GM18951 (cell line): Measurements from ENCODE around the gene ATF7IP2.
"Not testable (repeated sequence)": the region's sequence is repeated elsewhere in the genome, so short reads cannot be mapped to it uniquely, and the experiment has no call there.

Experiments used
- POLR2A ChIP-seq: IDR thresholded peaks from 4 replicates; pipeline ENCODE4 v1.6.1; 2011; ENCODE audit warnings: mild to moderate bottlenecking; ENCODE audit not compliant: insufficient read length, insufficient read depth; ENCODE audit errors: extremely low read depth
- in situ Hi-C: fragments of 300-500 bp; cut with MboI; formaldehyde crosslinking; loops from one replicate; pipeline ENCODE4 v1.12.0; 2022; ENCODE audit warnings: low sequenced_read_pairs, mixed read lengths, inconsistent platforms; ENCODE audit not compliant: unreplicated experiment

The ATF7IP2 gene

DNA sequence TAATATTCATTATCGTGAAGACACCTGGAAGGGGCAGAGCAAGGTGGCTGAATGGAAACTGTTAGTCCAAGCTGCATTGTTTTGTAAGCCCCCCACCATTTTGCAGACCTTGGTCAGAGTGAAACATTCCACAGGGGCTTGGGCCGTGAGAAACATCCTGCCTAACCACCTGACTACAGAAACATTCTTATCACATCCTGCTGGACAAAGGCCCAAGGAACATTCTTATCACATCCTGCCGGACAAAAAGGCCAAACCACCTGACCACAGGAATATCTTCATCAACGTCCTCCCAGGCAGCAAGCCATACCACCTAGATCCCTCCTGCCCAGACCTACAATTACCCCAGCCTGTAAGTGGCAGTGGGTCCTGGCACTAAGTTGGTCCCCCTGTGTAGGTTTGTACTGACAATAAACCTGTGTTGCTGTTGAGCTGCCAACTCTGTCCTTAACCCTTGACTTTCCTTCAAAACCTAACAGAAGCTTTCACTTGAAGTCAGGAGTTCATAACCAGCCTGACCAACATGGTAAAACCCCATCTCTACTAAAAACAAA lies 19.6 kb downstream of the ATF7IP2 start:
- in situ Hi-C loops: no loop called here
- no peak for TF ChIP-seq POLR2A

DNA sequence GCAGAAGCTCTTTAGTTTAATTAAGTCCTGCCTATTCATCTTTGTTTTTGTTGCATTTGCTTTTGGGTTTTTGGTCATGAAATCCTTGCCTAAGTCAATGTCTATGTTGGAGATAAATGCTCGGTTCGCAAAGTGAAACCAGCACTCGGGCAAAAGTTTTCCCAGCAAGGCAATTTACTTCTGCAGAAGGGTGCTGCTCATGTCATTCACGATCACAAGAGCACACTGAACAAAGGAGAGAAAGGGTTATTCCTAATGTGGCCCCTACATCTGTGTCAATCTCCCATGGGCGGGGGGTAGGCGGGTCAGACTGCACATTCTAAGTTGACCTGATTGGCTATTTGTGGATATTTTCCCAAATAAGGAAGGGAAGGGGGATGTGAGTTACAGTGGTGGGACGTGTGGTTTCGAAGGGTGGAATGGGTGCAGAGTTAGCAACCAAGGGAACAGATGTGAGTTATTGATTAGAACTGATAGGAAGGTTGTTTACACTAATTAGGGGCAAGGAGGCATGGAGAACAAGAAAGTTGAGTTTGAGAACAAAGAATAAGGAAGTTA lies 23.0 kb downstream of the ATF7IP2 start:
- in situ Hi-C loops: no loop called here
- TF ChIP-seq POLR2A: no peak

DNA sequence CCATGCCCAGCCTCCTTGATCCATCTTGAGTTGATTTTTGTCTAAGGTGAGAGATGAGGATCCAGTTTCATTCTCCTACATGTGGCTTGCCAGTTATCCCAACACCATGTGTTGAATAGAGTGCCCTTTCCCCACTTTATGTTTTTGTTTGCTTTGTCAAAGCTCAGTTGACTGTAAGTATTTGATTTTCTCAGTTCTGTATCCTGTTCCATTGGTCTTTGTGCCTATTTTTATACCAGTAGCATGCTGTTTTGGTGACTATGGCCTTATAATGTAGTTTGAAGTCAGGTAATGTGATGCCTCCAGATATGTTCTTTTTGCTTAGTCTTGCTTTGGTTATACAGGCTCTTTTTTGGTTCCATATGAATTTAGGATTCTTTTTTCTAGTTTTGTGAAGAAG lies 23.9 kb downstream of the ATF7IP2 start:
- in situ Hi-C loops: not testable (repeated sequence)

DNA sequence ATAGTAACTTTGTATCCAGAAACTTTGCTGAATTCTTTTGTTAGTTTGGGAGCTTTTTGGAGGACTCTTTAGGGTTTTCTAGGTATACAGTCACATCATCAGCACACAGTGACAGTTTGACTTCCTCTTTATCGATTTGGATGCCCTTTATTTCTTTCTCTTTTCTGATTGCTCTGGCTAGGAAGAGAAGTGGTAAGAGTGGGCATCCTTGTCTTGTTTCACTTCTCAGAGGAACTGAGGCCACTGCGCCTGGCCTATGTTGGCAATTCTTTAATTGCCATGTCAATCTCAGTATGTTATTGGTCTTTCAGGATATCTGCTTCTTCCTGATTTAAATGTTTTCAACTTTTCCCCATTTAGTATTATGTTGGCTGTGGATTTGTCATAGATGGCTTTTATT lies 24.6 kb downstream of the ATF7IP2 start:
- no peak for TF ChIP-seq POLR2A
- in situ Hi-C loops: no loop called here

DNA sequence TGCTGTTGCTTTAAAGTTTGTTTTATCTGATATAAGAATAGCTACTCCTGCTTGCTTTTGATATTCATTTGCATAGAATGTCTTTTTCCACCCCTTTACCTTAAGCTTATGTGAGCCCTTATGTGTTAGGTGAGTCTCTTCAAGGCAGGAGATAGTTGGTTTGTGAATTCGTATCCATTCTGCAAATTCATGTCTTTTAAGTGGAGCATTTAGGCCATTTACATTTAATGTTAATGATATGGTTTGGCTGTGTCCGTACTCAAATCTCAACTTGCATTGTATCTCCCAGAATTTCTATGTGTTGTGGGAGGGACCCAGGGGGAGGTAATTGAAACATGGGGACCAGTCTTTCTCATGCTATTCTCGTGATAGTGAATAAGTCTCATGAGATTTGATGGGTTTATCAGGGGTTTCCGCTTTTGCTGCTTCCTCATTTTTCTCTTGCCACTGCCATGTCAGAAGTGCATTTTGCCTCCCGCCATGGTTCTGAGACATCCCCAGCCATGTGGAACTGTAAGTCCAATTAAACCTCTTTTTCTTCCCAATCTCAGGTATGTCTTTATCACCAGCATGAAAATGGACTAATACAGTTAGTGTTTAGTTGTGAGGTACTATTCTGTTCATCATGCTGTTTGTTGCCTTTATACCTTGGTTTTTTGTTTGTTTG lies 27.2 kb downstream of the ATF7IP2 start:
- no peak for TF ChIP-seq POLR2A
- in situ Hi-C loops: no loop called here

DNA sequence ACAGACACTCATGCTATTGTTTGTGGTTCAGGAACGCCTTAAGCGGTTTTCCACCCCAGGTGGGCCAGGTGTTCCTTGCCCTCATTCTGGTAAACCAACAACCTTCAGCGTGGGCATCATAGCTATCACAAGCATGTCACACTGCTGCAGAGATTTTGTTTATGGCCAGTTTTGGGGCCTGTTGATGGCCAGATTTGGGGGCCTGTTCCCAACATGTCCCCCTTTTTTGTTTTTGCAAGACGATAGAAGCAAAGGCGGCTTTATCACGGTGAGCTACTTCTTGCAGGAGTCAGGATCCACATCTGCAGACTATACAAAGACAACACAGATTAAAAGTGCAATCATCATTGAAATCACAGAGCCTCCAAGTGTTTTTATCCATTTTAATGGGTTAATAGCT lies 32.3 kb downstream of the ATF7IP2 start:
- in situ Hi-C loops: not testable (repeated sequence)

DNA sequence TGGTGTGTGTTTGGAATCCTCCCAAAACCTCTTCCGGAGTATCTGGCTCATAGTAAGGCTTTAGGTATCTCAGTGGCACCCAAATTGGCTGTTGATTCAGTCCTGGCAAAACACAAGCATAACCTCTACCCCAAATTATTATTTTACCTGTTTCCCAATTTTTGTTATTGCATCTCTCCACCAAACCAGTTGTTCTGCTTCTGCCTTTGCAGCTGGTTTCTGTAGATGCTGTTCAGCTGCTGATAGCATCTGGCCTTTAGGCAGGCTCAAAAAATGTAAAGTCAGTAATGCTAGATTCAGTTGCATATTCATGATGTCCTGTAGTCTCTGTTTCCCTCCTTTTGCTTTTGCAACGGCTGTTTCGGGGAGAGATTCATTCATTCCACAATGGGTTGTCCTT lies 33.8 kb downstream of the ATF7IP2 start:
- in situ Hi-C loops: no loop called here
- TF ChIP-seq POLR2A: no peak

DNA sequence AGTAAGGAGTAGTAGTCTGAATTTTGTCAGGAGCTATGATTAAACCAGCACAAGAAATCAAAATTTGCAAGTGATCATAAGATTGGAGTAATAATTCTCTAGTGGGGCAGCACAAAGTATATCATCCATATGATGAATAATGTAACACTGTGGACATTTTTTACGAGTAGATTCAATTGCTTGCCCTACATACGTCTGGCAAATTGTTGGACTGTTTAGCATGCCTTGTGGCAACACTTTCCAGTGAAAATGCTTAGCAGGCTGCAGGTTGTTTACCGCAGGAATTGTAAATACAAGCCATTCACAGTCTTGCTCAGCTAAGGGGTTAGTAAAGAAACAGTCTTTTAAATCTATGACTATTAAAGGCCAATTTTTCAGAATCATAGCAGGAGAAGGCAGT lies 35.7 kb downstream of the ATF7IP2 start:
- in situ Hi-C loops: no loop called here
- TF ChIP-seq POLR2A: no peak

DNA sequence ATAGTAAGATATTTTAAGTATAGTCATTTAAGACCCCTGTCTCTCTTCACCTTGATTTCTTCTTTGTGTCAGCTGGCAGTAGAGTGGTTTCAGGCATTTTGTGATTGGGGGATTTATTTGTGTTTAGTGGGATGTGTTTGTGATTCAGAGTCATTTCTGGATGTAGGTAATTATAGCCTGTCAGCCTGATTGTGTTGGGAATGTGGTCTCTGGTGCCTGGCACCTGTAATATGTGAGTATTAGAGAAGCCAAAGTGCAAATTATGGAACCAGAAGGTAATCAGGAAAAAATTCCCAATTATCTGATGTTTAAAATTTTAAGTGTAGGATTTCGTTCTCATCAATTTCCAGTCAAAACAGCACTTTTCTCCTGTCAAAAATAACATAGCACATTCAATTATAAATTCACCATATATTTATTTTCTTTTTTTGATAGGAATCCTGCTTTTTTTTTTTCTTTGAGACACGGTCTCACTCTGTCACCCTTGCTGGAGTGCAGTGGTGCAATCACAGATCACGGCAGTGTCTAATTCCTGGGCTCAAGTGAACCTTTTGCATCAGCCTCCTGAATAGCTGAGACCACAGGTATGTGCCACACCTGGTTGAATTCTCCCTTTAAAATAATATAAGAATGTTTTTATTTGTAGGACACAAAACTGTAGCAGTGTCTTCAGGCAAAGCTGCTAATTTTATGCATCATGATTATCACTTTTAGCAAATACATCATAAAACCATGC lies 42.7 kb downstream of the ATF7IP2 start:
- in situ Hi-C loops: no loop called here
- TF ChIP-seq POLR2A: no peak

DNA sequence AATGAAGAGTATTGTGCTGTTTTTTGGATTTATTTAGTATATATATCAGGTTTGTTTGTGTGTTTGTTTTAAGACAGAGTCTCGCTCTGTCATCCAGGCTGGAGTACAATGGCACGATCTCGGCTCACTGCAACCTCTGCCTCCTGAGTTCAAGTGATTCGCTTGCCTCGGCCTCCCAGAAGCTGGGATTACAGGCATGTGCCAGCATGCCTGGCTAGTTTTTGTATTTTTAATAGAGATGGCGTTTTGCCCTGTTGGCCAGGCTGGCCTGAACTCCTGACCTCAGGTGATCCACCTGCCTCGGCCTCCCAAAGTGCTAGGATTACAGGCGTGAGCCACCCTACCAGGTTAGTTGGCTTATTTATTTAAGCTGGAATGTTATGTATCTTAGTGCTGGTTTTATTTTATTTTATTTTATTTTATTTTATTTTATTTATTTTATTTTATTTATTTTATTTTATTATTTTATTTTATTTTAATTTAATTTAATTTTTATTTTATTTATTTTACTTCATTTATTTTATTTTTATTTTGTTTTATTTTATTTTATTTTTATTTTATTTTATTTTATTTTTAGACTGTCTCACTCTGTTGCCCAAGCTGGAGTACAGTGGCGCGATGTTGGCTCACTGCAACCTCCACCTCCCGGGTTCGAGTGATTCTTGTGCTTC lies 43.6 kb downstream of the ATF7IP2 start:
- in situ Hi-C loops: not testable (repeated sequence)

DNA sequence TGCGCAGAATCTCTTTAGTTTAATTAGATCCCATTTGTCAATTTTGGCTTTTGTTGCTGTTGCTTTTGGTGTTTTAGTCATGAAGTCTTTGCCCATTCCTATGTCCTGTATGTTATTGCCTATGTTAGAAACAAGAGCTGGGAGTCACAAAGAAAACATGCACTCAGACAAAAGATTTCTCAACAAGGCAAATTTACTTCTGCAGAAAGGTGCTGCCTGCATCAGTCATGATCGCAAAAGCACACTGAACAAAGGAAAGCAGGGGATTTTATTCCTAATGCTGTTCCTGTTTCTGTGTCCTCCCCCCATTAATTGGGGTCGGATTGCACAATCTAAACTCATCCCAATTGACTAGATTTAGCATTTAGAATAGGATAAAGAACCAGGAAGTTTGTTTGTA lies 55.9 kb downstream of the ATF7IP2 start:
- in situ Hi-C loops: no loop called here
- TF ChIP-seq POLR2A: no peak

DNA sequence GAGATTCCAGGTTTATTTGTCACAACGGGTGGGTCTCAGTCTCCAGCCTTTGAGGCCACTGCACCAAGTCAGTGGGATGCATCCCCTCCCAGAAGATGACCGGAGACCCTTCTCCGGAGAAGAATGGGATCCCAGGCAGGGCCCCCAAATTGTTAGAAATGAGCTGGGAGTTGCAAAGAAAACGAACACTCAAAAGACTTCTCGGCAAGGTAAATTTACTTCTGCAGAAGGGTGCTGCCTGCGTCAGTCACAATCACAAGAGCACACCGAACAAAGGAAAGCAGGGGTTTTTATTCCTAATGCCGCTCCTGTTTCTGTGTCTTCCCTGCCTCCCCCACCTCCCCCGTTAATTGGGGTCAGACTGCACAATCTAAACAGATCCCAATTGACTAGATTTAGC lies 61.4 kb downstream of the ATF7IP2 start:
- in situ Hi-C loops: no loop called here
- no peak for TF ChIP-seq POLR2A

DNA sequence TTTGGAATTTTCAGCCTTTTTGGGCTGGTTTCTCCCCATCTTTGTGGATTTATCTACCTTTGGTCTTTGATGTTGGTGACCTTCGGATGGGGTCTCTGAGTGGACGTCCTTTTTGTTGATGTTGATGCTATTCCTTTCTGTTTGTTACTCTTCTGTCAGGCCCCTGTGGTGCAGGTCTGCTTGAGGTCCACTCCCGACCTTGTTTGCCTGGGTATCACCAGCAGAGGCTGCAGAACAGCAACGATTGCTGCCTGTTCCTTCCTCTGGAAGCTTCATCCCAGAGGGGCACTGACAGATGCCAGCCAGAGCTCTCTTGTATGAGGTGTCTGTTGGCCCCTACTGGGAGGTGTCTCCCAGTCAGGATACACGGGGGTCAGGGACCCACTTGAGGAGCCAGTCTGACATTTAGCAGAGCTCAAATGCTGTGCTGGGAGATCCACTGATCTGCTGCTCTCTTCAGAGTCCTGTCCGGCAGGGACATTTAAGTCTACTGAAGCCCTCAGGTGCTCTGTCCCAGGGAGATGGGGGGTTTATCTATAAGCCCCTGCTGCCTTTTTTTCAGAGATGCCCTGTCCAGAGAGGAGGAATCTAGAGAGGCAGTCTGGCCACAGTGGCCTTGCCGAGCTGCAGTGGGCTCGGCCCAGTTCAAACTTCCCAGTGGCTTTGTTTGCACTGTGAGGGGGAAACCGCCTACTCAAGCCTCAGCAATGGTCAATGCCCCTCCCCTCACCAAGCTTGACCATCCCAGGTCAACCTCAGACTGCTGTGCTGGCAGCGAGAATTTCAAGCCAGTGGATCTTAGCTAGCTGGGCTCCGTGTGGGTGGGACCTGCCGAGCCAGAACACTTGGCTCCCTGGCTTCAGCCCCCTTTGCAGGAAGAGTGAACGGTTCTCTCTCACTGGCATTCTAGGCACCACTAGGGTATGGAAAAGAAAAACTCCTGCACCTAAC lies 66.6 kb downstream of the ATF7IP2 start:
- in situ Hi-C loops: not testable (repeated sequence)
